Brain microvascular endothelial cell (primary cell): ENCODE measurements around the gene FANCI.

Source experiments
- DNase-seq: peaks from one replicate; pipeline ENCODE4 v3.0.0-alpha.2; 2020
- H3K27ac ChIP-seq: fragments of 250-450 bp; sonication (Bioruptor Pico); 2 replicates; pipeline ENCODE4 v1.5.1; 2020; ENCODE audit warnings: mild to moderate bottlenecking, moderate library complexity
- H3K27me3 ChIP-seq: fragments of 250-450 bp; sonication (Bioruptor Pico); replicated peaks from 2 replicates; pipeline ENCODE4 v1.5.1; 2020; ENCODE audit warnings: mild to moderate bottlenecking
- H3K36me3 ChIP-seq: fragments of 250-450 bp; sonication (Bioruptor Pico); replicated peaks from 2 replicates; pipeline ENCODE4 v1.5.1; 2020; ENCODE audit warnings: mild to moderate bottlenecking
- H3K4me3 ChIP-seq: 2 replicates; pipeline ENCODE4 v1.5.1; 2011; ENCODE audit warnings: low read depth, mild to moderate bottlenecking, control low read depth, low read length, moderate library complexity
- CTCF ChIP-seq: IDR thresholded peaks from 2 replicates; pipeline ENCODE4 v1.5.1; 2011; ENCODE audit warnings: low read depth, mild to moderate bottlenecking, moderate library complexity, low read length, control low read depth, inconsistent platforms; ENCODE audit errors: missing control alignments
- in situ Hi-C: cut with HindIII; loops from 2 replicates; pipeline ENCODE4 v1.10.0; 2017; ENCODE audit warnings: low sequenced_read_pairs, low pct_ligation_motif_present

Gene FANCI

GRCh38 chr15:89305395-89305794 lies 61.6 kb downstream of the FANCI start:
- in situ Hi-C loops: no loop called here
- Histone ChIP-seq H3K27ac (no peak overlapping the region), H3K27me3 (no peaks in the 10 kb centered on the region), H3K4me3 (no peak overlapping the region), H3K36me3 (no peaks in the 10 kb centered on the region)
- DNase-seq: no peak
- TF ChIP-seq CTCF: no peak

DNA sequence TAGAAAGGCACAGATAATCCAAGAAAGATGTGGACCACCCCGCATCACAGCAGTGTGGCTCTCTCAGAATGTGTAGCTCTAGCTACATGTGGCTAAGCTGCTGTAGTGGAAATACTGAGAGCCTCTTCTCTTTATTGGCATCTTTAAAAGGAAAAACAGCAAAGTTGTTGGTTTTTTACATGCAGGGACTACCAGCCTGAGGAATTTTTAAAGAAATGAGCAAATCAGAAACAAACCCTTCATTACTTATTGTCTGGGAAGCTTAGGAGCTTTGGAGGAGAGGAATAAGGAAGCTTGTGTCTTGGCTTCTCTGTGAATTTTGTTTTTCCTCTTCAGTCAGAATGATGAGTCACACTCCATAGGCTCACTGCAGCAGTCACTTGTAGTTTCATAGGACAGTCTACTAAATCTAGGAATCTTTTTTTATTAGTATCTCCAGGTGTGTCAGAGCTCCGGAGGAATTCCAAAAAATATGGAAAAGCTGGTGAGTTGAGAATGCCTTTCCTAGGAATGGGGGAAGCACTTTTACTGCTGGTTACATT lies 63.3 kb downstream of the FANCI start:
- no peak for TF ChIP-seq CTCF
- in situ Hi-C loops: no loop called here
- DNase-seq: peak; percentile 27
- peak overlapping the region; percentile 44 for H3K27ac ChIP-seq
- H3K4me3 ChIP-seq: no peak overlapping the region
- no peaks in the 10 kb centered on the region for H3K36me3 ChIP-seq
- H3K27me3 ChIP-seq: no peaks in the 10 kb centered on the region

- no peaks in the 10 kb centered on the region for H3K36me3 ChIP-seq
- TF ChIP-seq CTCF: no peak
Observed at GRCh38 chr15:89307791-89308190, 64.0 kb downstream of the FANCI start.

GRCh38 chr15:89308236-89308635 lies 64.5 kb downstream of the FANCI start:
- in situ Hi-C loops: no loop called here
- no peak for DNase-seq
- no peak overlapping the region for H3K27ac ChIP-seq
- H3K36me3 ChIP-seq: no peaks in the 10 kb centered on the region
- no peak for TF ChIP-seq CTCF
- no peak overlapping the region for H3K4me3 ChIP-seq
- H3K27me3 ChIP-seq: no peaks in the 10 kb centered on the region

More at GRCh38 chr15:89307791-89308190, 64.0 kb downstream of the FANCI start:
- H3K27ac ChIP-seq: no peak overlapping the region
- H3K27me3 ChIP-seq: no peaks in the 10 kb centered on the region
- in situ Hi-C loops: no loop called here
- no peak overlapping the region for H3K4me3 ChIP-seq
- DNase-seq: peak; percentile 63

DNA sequence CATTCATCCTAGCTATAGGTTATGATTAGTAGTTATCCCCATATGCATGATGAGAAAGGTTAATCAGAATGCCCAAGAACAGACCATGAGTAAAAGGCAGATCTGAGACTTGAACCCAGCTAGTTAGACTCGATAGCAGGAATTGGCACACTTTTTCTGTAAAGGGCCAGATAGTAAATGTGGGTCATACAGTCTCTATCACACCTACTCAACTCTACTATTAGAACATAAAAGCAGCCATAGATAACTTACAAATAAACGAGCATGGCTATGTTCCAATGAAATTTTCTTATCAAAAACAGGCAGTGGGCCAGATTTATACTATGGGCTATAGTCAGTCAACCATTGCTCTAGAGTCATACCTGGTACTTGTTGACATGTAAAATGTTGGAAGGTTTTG lies 66.2 kb downstream of the FANCI start:
- TF ChIP-seq CTCF: no peak
- Histone ChIP-seq H3K36me3 (peaks cover 5% of the 10 kb centered on the region), H3K4me3 (no peak overlapping the region), H3K27ac (no peak overlapping the region), H3K27me3 (no peaks in the 10 kb centered on the region)
- no peak for DNase-seq
- in situ Hi-C loops: no loop called here

DNA sequence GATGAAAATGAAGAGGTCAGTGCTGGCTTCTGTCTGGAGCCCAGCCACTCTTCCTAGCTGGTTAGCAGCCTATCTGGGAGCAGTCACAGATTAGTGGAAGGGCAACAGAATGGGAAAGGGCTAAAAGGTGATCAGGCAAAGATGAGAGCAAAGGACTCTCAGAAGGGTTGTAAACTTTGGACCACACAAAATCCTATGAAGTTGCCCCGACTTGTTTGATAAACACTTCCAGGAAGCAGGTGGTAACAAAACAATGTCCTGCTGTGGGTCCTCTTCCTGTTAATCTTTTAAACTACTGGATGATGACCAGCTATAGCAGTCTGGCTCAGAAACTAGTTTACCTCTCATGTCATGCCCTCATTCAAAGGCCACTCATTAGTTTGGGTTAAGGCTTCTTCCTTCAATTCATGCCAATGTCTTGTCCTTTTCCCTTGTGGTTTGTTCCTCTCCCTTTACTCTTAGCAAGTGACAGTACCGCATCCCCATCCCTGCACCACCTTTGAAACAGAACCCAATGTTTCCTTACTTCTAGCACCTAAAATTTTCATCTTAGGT lies 71.7 kb downstream of the FANCI start:
- Histone ChIP-seq H3K27ac (no peak overlapping the region), H3K36me3 (peaks cover 58% of the 10 kb centered on the region), H3K4me3 (no peak overlapping the region), H3K27me3 (no peaks in the 10 kb centered on the region)
- no peak for TF ChIP-seq CTCF
- in situ Hi-C loops: no loop called here
- DNase-seq: no peak
